ENCODE measurements around the gene CETN3. TPM values are rescaled to one million over a fixed set of nuclear protein-coding genes. Genes with fewer than 3 reads are reported as not detected.

CETN3 gene
- polyA plus RNA-seq, 3 donors: 0.59 to 9.0 (median 7.7) TPM

DNA sequence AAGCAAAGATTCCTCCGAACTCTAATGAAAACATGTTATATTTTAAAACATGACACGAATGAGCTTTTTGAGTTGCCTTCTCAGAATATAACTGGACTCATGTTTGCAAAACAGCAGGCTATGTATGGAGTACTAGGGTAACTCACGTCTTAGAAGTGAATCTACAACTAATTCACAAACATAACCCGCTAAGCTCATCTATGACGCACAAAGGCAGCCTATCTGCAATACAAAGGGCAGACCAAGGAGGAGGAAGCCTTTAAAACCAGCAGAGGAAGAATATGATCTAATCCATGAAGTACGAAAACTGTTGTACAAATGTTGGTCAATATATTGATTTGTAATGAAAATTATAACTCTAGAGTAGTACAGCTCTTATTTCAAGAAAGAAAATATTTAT lies 67.0 kb downstream of the CETN3 start:
- H3K9me3 ChIP-seq (replicated peaks in 1 of 2; ENCODE audit: control insufficient read depth in 1 of 2, insufficient read depth in 1 of 2, low read length in 2 of 2): no peaks in the 10 kb centered on the region
- H3K27me3 ChIP-seq (ENCODE audit: control insufficient read depth in 2 of 2, insufficient read depth in 2 of 2, low read length in 2 of 2): no peaks in the 10 kb centered on the region
- DNase-seq: no peak
- intact Hi-C loops (cut with micrococcal nuclease): no loop called here
- H3K4me2 ChIP-seq (replicated peaks; ENCODE audit: extremely low read depth, low read length, poor library complexity, severe bottlenecking): no peak overlapping the region
- no peak overlapping the region for H3K27ac ChIP-seq (ENCODE audit: low read depth in 1 of 2, low read length in 2 of 2)
- H3K4me3 Mint-ChIP-seq: no peak overlapping the region
- no peak overlapping the region for H3K4me3 ChIP-seq (replicated peaks in 1 of 3; ENCODE audit: low read depth in 2 of 3, low read length in 3 of 3)
- WGBS (ENCODE audit: insufficient coverage): no CpG with 5 or more reads among the region's 6 CpGs
- H3K4me1 Mint-ChIP-seq: no peaks in the 10 kb centered on the region
- no peaks in the 10 kb centered on the region for H4K20me1 ChIP-seq (ENCODE audit: insufficient read depth, low read length)
- H3K9ac ChIP-seq (ENCODE audit: insufficient read depth, low read length, poor library complexity, severe bottlenecking): no peak overlapping the region
- H2AFZ ChIP-seq (ENCODE audit: insufficient read depth, low read depth, low read length, poor library complexity, severe bottlenecking): no peak overlapping the region
- H3K27ac Mint-ChIP-seq: no peak overlapping the region
- H3K9me3 Mint-ChIP-seq: peaks cover 0 to 4% (median 2%) of the 10 kb centered on the region in 7 donors
- no peaks in the 10 kb centered on the region for H3K79me2 ChIP-seq (ENCODE audit: insufficient read depth, low read length)
- H3K27me3 Mint-ChIP-seq (ENCODE audit: low read depth in 3 of 3): peaks cover 0 to 1% (median 0%) of the 10 kb centered on the region in 3 donors
- TF ChIP-seq CTCF (IDR thresholded peaks at IDR 0.05): no peak
- no peaks in the 10 kb centered on the region for H3K4me1 ChIP-seq (ENCODE audit: control insufficient read depth in 1 of 2, insufficient read depth in 2 of 2, low read length in 2 of 2)
- H3K36me3 Mint-ChIP-seq: no peaks in the 10 kb centered on the region
- H3K36me3 ChIP-seq (replicated peaks in 1 of 2; ENCODE audit: control insufficient read depth in 1 of 2, insufficient read depth in 2 of 2, low read length in 2 of 2): no peaks in the 10 kb centered on the region

Other genes starting within 250 kb of the CETN3 start
- 1 to 10 TPM in 2 of 3 donors, under 1 TPM in 1; 0.96 to 1.5 (median 1.2) TPM for gene MBLAC2, start 65.0 kb upstream of the CETN3 start, polyA plus RNA-seq
- gene POLR3G, start 65.1 kb upstream of the CETN3 start, polyA plus RNA-seq: under 1 TPM; 0.07 to 0.36 (median 0.13) TPM
- gene LYSMD3, start 119.8 kb upstream of the CETN3 start, polyA plus RNA-seq: 10 to 100 TPM in 1 of 3 donors, 1 to 10 TPM in 2; 6.0 to 12.1 (median 8.4) TPM
- under 1 TPM in 2 of 3 donors, not detected in 1; 0.18 to 0.33 TPM for gene ADGRV1, start 149.0 kb upstream of the CETN3 start, polyA plus RNA-seq